ENCODE results near the gene PDIA5.

Gene PDIA5

DNA sequence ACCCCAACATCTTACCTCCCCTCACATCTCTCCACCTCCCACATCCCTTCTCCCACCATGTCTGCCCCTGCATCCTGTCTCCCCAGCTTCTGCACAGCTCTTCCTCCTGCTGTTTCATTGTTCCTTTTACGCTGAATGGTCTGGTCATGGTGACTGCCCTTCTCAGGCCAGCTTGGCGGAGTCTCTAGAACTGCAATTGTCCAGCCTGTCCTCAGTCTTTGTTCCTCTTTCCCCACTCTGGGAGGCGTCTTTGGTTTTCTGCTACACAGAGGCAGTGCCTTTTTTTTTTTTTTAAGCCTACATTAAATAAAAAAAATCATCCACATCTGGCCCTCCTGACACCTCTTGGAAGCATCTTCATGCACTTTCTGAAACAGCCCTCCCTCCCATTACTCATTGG lies 85.9 kb downstream of the PDIA5 start:
- DNase-seq (ENCODE audit: low read depth) = no peak
- TF ChIP-seq, protein P1, sequence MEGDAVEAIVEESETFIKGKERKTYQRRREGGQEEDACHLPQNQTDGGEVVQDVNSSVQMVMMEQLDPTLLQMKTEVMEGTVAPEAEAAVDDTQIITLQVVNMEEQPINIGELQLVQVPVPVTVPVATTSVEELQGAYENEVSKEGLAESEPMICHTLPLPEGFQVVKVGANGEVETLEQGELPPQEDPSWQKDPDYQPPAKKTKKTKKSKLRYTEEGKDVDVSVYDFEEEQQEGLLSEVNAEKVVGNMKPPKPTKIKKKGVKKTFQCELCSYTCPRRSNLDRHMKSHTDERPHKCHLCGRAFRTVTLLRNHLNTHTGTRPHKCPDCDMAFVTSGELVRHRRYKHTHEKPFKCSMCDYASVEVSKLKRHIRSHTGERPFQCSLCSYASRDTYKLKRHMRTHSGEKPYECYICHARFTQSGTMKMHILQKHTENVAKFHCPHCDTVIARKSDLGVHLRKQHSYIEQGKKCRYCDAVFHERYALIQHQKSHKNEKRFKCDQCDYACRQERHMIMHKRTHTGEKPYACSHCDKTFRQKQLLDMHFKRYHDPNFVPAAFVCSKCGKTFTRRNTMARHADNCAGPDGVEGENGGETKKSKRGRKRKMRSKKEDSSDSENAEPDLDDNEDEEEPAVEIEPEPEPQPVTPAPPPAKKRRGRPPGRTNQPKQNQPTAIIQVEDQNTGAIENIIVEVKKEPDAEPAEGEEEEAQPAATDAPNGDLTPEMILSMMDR (IDR thresholded peaks at IDR 0.05; ENCODE audit: low read depth, low read length, missing control alignments) = no peak
- no peak overlapping the region for H3K4me3 ChIP-seq (ENCODE audit: low read depth, low read length)
- in situ Hi-C loops (cut with HindIII; ENCODE audit: low sequenced_read_pairs) = no loop called here

DNA sequence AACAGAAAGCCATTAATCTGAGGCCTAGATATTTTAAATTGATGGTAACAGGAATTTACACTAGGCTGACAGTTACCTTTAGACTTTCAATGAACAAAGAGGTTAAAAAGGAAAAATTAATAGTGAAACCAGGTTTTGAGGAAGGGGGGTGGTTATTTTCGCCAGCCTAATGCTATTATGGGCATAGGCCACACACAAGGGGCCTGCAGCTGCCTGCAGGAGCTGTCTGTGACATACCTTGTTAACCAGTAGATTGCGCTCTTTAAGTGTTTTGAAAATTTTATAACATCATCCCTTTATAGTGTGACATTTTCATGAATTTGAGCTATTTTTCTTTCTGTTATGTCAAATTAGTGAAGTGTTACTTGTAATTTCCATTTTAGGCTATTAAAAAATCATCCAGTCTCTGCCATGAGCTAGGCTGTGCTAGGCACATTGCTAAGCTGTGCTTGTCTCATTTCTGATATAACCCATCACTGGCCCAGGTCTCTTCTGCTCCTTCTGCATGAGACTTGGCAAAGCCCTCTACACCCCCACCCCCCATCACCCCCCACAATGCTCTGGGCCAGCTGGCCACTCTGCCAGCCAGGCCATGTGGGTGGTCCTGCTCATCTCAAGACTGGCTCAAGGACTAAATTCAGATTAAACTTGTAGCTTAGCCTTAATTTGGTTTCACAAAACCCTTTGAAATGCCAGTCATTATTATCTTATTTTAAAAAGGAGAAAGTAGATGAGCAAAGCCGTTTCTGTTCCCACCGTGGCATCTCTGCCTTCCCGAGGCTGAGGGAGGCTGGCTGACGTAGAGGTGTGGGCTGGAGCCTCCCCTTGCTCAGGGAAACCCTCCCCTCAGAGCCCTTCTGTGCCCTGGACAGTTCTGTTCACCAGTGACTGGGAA lies 86.5 kb downstream of the PDIA5 start:
- no peak overlapping the region for H3K4me3 ChIP-seq (ENCODE audit: low read depth, low read length)
- in situ Hi-C loops (cut with HindIII; ENCODE audit: low sequenced_read_pairs) = no loop called here
- no peak for DNase-seq (ENCODE audit: low read depth)
- TF ChIP-seq, protein P1 (IDR thresholded peaks at IDR 0.05; ENCODE audit: low read depth, low read length, missing control alignments) = no peak

DNA sequence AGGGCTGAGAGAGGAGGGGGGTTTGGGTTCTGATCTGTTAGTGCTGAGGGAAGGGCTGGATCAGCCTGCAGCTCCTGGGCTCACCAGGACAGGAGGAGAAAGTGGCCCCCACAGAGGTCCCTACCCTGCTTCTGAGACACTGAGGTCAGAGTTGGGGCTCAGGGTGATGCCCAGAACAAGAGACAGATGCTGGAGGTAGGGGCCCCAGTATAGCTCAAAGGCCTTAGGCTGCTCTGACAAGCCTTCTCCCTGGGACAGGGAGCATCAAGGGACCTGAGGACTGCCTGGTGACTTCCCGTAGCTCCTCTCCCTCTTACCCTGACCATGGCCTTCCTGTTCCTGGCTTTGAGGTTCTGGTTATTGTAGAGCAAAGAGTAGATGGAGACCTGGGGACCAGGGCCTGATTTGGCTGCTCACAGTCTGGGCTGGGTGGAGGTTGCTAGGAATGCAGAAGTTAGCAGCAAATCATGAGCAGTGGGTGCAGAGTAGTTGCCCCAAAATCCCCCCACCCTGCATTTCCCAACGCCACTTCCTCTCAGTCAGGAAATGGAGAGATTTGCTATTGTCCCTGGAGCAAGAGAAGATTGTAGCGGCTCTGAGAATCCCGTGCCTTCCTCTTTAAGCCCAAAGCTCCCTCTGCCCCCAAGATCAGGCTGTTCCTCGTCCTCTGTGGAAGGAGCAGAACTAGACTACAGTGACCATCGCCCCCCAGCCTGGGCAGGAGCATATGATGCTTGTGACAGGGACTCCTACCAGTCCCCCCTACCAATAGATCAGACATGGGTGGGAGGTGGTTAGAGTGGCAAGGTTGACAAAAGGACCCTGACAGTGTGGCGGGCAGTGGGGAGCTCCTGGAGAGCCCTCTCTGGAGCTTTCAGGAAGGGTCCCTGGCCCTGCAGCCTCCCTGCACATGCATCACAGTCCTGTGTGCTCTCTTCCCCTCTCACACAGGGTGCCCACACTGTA lies 87.5 kb downstream of the PDIA5 start:
- in situ Hi-C loops (cut with HindIII; ENCODE audit: low sequenced_read_pairs) = no loop called here
- no peak for DNase-seq (ENCODE audit: low read depth)

DNA sequence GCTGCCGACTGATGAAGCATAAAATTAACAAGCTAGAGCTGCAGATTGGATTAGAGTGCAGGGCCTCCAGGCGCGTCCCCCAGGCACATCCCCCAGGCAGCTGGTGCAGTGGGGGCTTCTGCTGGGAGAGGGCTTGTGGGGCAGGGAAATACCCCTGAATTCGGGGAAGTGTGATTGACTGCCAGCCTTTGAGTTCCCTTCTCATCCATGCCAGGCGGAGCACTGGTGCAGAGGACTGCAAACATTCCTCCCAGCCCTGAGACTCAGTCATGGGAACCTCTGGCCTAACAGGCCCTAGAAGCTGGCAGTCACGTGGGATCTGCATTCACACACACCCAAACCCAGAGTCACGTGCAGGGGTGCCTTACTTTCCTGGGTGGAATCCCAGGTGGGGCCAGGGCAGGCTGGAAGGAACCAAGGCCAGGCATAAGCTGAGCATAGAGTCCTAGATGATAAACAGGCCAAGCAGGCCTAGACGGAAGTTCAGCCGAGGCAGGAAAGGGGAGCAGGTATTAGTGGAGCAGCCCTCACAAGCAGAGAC lies 88.7 kb downstream of the PDIA5 start:
- no peak for DNase-seq (ENCODE audit: low read depth)
- TF ChIP-seq, protein P1 (IDR thresholded peaks at IDR 0.05; ENCODE audit: low read depth, low read length, missing control alignments) = no peak
- in situ Hi-C loops (cut with HindIII; ENCODE audit: low sequenced_read_pairs) = no loop called here

More for the DNA sequence above, 87.5 kb downstream of the PDIA5 start:
- H3K4me3 ChIP-seq (ENCODE audit: low read depth, low read length) = no peak overlapping the region
- TF ChIP-seq, protein P1 (IDR thresholded peaks at IDR 0.05; ENCODE audit: low read depth, low read length, missing control alignments) = no peak

DNA sequence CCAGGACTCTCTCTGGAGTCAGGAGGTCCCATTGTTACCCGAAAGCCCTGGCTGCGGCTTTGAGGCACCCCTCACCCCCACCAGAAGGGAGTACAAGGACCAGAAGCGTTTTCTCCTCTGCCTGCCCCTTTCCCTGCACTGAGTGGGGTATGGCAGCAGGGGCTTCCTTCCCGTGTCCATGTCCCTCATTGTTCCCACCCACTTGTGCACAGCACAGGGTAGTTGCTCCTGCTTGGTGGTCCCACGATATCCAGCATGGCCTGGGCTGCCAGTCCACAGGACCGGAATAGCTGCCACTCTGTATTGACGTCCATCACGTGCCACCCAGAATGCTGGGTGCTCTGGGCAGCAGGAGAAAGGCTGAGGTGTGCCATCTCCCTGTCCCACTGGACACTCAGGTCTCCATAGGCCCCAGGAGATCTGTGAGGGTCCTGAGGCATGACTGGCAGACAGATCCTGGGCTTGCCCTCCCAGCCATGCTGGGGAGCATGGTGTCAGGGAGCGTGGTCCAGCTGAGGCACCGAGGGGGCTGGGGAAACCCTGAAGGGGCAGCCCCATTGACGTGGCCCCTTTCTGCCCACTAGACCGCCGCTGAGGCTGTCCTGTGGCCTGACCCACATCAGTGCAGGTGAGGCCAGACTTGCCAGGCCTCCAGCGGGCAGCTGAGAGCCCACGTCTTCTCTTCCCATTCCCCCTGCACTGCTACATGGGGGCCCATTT lies 89.6 kb downstream of the PDIA5 start:
- TF ChIP-seq, protein P1 (IDR thresholded peaks at IDR 0.05; ENCODE audit: low read depth, low read length, missing control alignments) = no peak

More for the DNA sequence above, 88.7 kb downstream of the PDIA5 start:
- H3K4me3 ChIP-seq (ENCODE audit: low read depth, low read length) = no peak overlapping the region

More for the DNA sequence above, 89.6 kb downstream of the PDIA5 start:
- in situ Hi-C loops (cut with HindIII; ENCODE audit: low sequenced_read_pairs) = no loop called here
- DNase-seq (ENCODE audit: low read depth) = no peak
- no peak overlapping the region for H3K4me3 ChIP-seq (ENCODE audit: low read depth, low read length)

Measured in astrocyte of the cerebellum (primary cell).